IMR-90 (cell line): ENCODE data around the gene OR10H5. TPM values are rescaled to one million over a fixed set of nuclear protein-coding genes. Genes with fewer than 3 reads are reported as not detected.

Experiments
- ATAC-seq: fragments of 200-7000 bp; cut with Tn5 transposase; 2 replicates; pipeline ENCODE4 v1.9.1; 2020; ENCODE audit warnings: low read depth, mild to moderate bottlenecking, moderate library complexity
- BruUV-seq: library from RNA; stranded (reverse); fragments of 400-500 nt; replicated peaks from 2 replicates; lab custom pipeline; 2021; lab: Mats Ljungman, UMichigan
- CTCF ChIA-PET: fragments of 300-600 bp; formaldehyde crosslinking; extraction: SDS; loops from one replicate; lab custom pipeline; 2021; ENCODE audit warnings: antibody characterized with exemption; lab: Yijun Ruan, JAX
- POLR2A ChIA-PET: fragments of 300-600 bp; sonication (Branson Sonifier 250); formaldehyde crosslinking; loops from one replicate; lab custom pipeline; 2022; ENCODE audit warnings: antibody characterized with exemption; ENCODE audit not compliant: unreplicated experiment; lab: Charles Lee
- DNase-seq: peaks from one replicate; pipeline ENCODE4 v3.0.0; 2013
- H2AFZ ChIP-seq: replicated peaks from 2 replicates; pipeline ENCODE3; 2013; ENCODE audit warnings: low read length, mild to moderate bottlenecking; ENCODE audit not compliant: poor library complexity
- H2AK5ac ChIP-seq: 2 replicates; pipeline ENCODE4 v1.6.1; 2013; ENCODE audit warnings: low read depth, low read length, inconsistent platforms
- H2AK9ac ChIP-seq: replicated peaks from 2 replicates; pipeline ENCODE3; 2013; ENCODE audit warnings: mild to moderate bottlenecking, low read depth, low read length, moderate library complexity; ENCODE audit not compliant: poor library complexity
- H2BK120ac ChIP-seq: 2 replicates; pipeline ENCODE4 v1.6.1; 2013; ENCODE audit warnings: low read depth, low read length, inconsistent platforms
- H2BK15ac ChIP-seq: 3 replicates; pipeline ENCODE4 v1.6.1; 2013; ENCODE audit warnings: low read depth, low read length, inconsistent platforms
- H2BK20ac ChIP-seq: 2 replicates; pipeline ENCODE4 v1.6.1; 2013; ENCODE audit warnings: low read depth, mild to moderate bottlenecking, inconsistent platforms, low read length, moderate library complexity
- H2BK5ac ChIP-seq: 2 replicates; pipeline ENCODE4 v1.6.1; 2013; ENCODE audit warnings: mild to moderate bottlenecking, low read depth, low read length, inconsistent platforms; ENCODE audit not compliant: poor library complexity, severe bottlenecking
- H3K14ac ChIP-seq: replicated peaks from 2 replicates; pipeline ENCODE4 v1.6.1; 2013; ENCODE audit warnings: low read depth, low read length, inconsistent platforms
- H3K18ac ChIP-seq: 2 replicates; pipeline ENCODE4 v1.6.1; 2013; ENCODE audit warnings: low read depth, low read length, control low read depth
- H3K23ac ChIP-seq: 2 replicates; pipeline ENCODE4 v1.6.1; 2013; ENCODE audit warnings: low read depth, low read length, inconsistent platforms
- H3K27ac ChIP-seq: 2 replicates; pipeline ENCODE4 v1.5.1; 2013; ENCODE audit warnings: mild to moderate bottlenecking, control low read depth, low read length; ENCODE audit not compliant: insufficient read depth
- H3K27me3 ChIP-seq: 2 replicates; pipeline ENCODE4 v1.6.1; 2013; ENCODE audit warnings: low read length; ENCODE audit not compliant: control insufficient read depth, insufficient read depth
- H3K36me3 ChIP-seq: 2 replicates; pipeline ENCODE4 v1.6.1; 2013; ENCODE audit warnings: low read length, mixed read lengths; ENCODE audit not compliant: control insufficient read depth, insufficient read depth
- H3K4ac ChIP-seq: 2 replicates; pipeline ENCODE4 v1.6.1; 2013; ENCODE audit warnings: low read depth, low read length, inconsistent platforms
- H3K4me1 ChIP-seq: 2 replicates; pipeline ENCODE4 v1.6.1; 2013; ENCODE audit warnings: low read length, mixed read lengths; ENCODE audit not compliant: control insufficient read depth, insufficient read depth
- H3K4me2 ChIP-seq: 2 replicates; pipeline ENCODE4 v1.6.1; 2013; ENCODE audit warnings: low read depth, mild to moderate bottlenecking, control low read depth, low read length, moderate library complexity
- H3K4me3 ChIP-seq: 2 replicates; pipeline ENCODE4 v1.5.1; 2013; ENCODE audit warnings: low read depth, mild to moderate bottlenecking, control low read depth, low read length, moderate library complexity; ENCODE audit not compliant: insufficient read depth
- H3K56ac ChIP-seq: 2 replicates; pipeline ENCODE4 v1.6.1; 2013; ENCODE audit warnings: low read length, inconsistent platforms; ENCODE audit not compliant: insufficient read depth; ENCODE audit errors: extremely low read depth
- H3K79me1 ChIP-seq, 2 experiments: 2 replicates each; pipeline ENCODE4 v1.6.1; 2013; ENCODE audit warnings: low read length in 2 of 2, inconsistent platforms in 1 of 2, low read depth in 1 of 2
- H3K9ac ChIP-seq: 2 replicates; pipeline ENCODE4 v1.6.1; 2013; ENCODE audit warnings: low read depth, low read length, control low read depth
- H3K9me1 ChIP-seq: 2 replicates; pipeline ENCODE4 v1.6.1; 2013; ENCODE audit warnings: low read length, inconsistent platforms; ENCODE audit not compliant: insufficient read depth
- H3K9me3 ChIP-seq: 2 replicates; pipeline ENCODE4 v1.6.1; 2013; ENCODE audit warnings: low read length; ENCODE audit not compliant: control insufficient read depth, insufficient read depth
- H4K20me1 ChIP-seq: 2 replicates; pipeline ENCODE4 v1.6.1; 2013; ENCODE audit warnings: low read length, inconsistent platforms; ENCODE audit not compliant: insufficient read depth
- H4K5ac ChIP-seq: 2 replicates; pipeline ENCODE4 v1.6.1; 2013; ENCODE audit warnings: mild to moderate bottlenecking, low read depth, low read length, control low read depth
- H4K8ac ChIP-seq, 2 experiments: 2 replicates each; pipeline ENCODE4 v1.6.1; 2013; ENCODE audit warnings: low read depth in 2 of 2, low read length in 2 of 2, control low read depth in 1 of 2, inconsistent platforms in 1 of 2
- H4K91ac ChIP-seq: 2 replicates; pipeline ENCODE4 v1.6.1; 2013; ENCODE audit warnings: low read depth, low read length, inconsistent platforms; ENCODE audit not compliant: insufficient read depth
- BHLHE40 ChIP-seq: fragments of 150-350 bp; IDR thresholded peaks from 2 replicates; pipeline ENCODE4 v1.6.1; 2016; ENCODE audit warnings: mild to moderate bottlenecking, low read depth, low read length
- CHD1 ChIP-seq: IDR thresholded peaks from 2 replicates; pipeline ENCODE4 v1.6.1; 2012; ENCODE audit warnings: low read depth, low read length, improper control_type of control experiment
- CTCF ChIP-seq: conservative IDR thresholded peaks from 2 replicates; pipeline ENCODE4 v1.5.1; 2012; ENCODE audit warnings: mild to moderate bottlenecking, low read depth, low read length, improper control_type of control experiment
- ELK1 ChIP-seq: fragments of 150-350 bp; IDR thresholded peaks from 2 replicates; pipeline ENCODE4 v1.6.1; 2016; ENCODE audit warnings: low read depth, mild to moderate bottlenecking, low read length, moderate library complexity, borderline replicate concordance
- MAFK ChIP-seq: IDR thresholded peaks from 2 replicates; pipeline ENCODE4 v1.6.1; 2012; ENCODE audit warnings: low read depth, low read length, improper control_type of control experiment
- MAZ ChIP-seq: IDR thresholded peaks from 2 replicates; pipeline ENCODE4 v1.6.1; 2012; ENCODE audit warnings: low read depth, mild to moderate bottlenecking, low read length, improper control_type of control experiment, moderate library complexity, borderline replicate concordance
- MXI1 ChIP-seq: IDR thresholded peaks from 2 replicates; pipeline ENCODE4 v1.6.1; 2012; ENCODE audit warnings: low read depth, mild to moderate bottlenecking, low read length, moderate library complexity, borderline replicate concordance
- NFE2L2 ChIP-seq: fragments of 150-350 bp; IDR thresholded peaks from 2 replicates; pipeline ENCODE4 v1.6.1; 2016; ENCODE audit warnings: low read depth, mild to moderate bottlenecking, low read length
- POLR2A ChIP-seq: IDR thresholded peaks from 2 replicates; pipeline ENCODE4 v1.6.1; 2012; ENCODE audit warnings: mild to moderate bottlenecking, low read depth, low read length
- RAD21 ChIP-seq: IDR thresholded peaks from 2 replicates; pipeline ENCODE4 v1.6.1; 2012; ENCODE audit warnings: low read length, improper control_type of control experiment
- RCOR1 ChIP-seq: IDR thresholded peaks from 2 replicates; pipeline ENCODE4 v1.6.1; 2012; ENCODE audit warnings: mild to moderate bottlenecking, low read length, improper control_type of control experiment; ENCODE audit not compliant: insufficient replicate concordance
- RFX5 ChIP-seq: IDR thresholded peaks from 2 replicates; pipeline ENCODE4 v1.8.0; 2012; ENCODE audit warnings: low read depth, mild to moderate bottlenecking, low read length, moderate library complexity
- SMC3 ChIP-seq: fragments of 150-350 bp; IDR thresholded peaks from 2 replicates; pipeline ENCODE4 v1.6.1; 2016; ENCODE audit warnings: low read depth, mild to moderate bottlenecking, antibody characterized with exemption, low read length, moderate library complexity
- USF2 ChIP-seq: fragments of 150-350 bp; IDR thresholded peaks from 2 replicates; pipeline ENCODE4 v1.6.1; 2017; ENCODE audit warnings: mild to moderate bottlenecking, antibody characterized with exemption, low read length, low read depth
- WGBS, 2 experiments: methylation state at CpG; one replicate each; pipeline versions ENCODE4 v1.1.5 to v1.1.7; 2013; ENCODE audit warnings: missing lambda C conversion rate in 2 of 2; ENCODE audit not compliant: insufficient read length in 1 of 2; ENCODE audit errors: extremely low coverage in 2 of 2; 5-methylcytosine and 5-hydroxymethylcytosine counted together
- dilution Hi-C: fragments of 300-500 bp; cut with HindIII; formaldehyde crosslinking; loops from one replicate; pipeline ENCODE4 v1.14.3; 2018; ENCODE audit warnings: low sequenced_read_pairs; ENCODE audit not compliant: unreplicated experiment
- in situ Hi-C: fragments of 300-500 bp; cut with MboI; formaldehyde crosslinking; loops from 3 replicates; pipeline ENCODE4 v1.14.3; 2019; ENCODE audit warnings: low sequenced_read_pairs, inconsistent platforms, mixed read lengths
- intact Hi-C: fragments of 100-400 bp; cut with micrococcal nuclease; formaldehyde crosslinking; loops from 2 replicates; pipeline ENCODE4 v1.10.0; 2022
- polyA plus RNA-seq, 3 experiments: library from polyadenylated mRNA; depleted of rRNA; stranded (reverse); fragments of >200 nt; gene quantifications; 2 replicates each; pipeline ENCODE4 v1.2.3, GENCODE V29; 2012; ENCODE audit warnings: low replicate concordance in 1 of 3
- total RNA-seq: library from RNA; depleted of rRNA; stranded (reverse); fragments of >200 nt; gene quantifications from 2 replicates; pipeline ENCODE4 v1.2.3, GENCODE V29; 2012

Gene OR10H5
- total and polyA plus RNA-seq, 2 of the 4 experiments (the other 2 are of a cell fraction) = not detected

DNA sequence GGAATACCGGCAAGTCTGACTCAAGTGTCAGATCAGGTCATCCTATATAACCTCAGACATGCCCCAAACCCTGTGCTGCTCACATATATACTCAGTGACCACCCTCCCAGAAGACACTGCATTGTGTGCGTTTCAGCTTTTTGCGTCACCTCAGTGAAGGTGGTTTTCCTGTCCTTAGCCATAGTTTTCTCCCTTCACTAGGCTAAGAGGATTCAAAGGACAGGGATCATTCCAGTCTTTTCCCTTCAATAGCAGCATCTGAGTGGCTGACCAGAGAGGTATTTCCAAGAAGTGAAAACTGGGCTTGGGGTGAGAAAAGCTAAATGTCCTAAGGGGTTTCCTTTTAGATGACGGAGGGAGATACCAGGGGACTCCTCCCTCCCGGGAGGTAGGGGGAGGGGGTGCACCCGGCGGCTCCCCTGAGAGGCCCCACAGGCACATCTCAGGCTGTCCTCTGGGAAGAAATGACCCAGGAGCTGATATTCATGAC lies 40.7 kb downstream of the OR10H5 start:
- BruUV-seq = no TSS peak
- ChIA-PET POLR2A (no interaction called here), CTCF (no interaction called here)
- in situ Hi-C loops (loop anchor here (25.0 kb wide), 1 partner anchor 359 kb away; the partner anchor contains the start of genes AP1M1 and FAM32A), intact Hi-C loops (no loop called here), dilution Hi-C loops (no loop called here)
- H3K9ac ChIP-seq = no peak overlapping the region
- no peak overlapping the region for H3K4me2 ChIP-seq
- H2BK15ac ChIP-seq = no peak overlapping the region
- H2AFZ ChIP-seq = no peak overlapping the region
- H2AK9ac ChIP-seq = no peak overlapping the region
- no CpG with 5 or more reads among the region's 7 CpGs for WGBS, 2 experiments
- no peak overlapping the region for H2BK120ac ChIP-seq
- H3K36me3 ChIP-seq = no peaks in the 10 kb centered on the region
- DNase-seq (no peak), ATAC-seq (no peak)
- H3K14ac ChIP-seq = no peak overlapping the region
- no peak overlapping the region for H3K4ac ChIP-seq
- H3K4me1 ChIP-seq = no peaks in the 10 kb centered on the region
- H3K56ac ChIP-seq = no peak overlapping the region
- H2AK5ac ChIP-seq = no peak overlapping the region
- no peaks in the 10 kb centered on the region for H3K27me3 ChIP-seq
- H4K91ac ChIP-seq = no peak overlapping the region
- no peaks in the 10 kb centered on the region for H3K79me1 ChIP-seq
- H3K4me3 ChIP-seq = no peak overlapping the region
- H4K5ac ChIP-seq = no peak overlapping the region
- TF ChIP-seq POLR2A = no peak
- TF ChIP-seq MAZ = no peak
- TF ChIP-seq CTCF = no peak
- TF ChIP-seq NFE2L2 = no peak
- TF ChIP-seq SMC3 = no peak
- no peak for TF ChIP-seq RFX5
- TF ChIP-seq MAFK = no peak
- no peak for TF ChIP-seq MXI1
- TF ChIP-seq USF2 = no peak
- no peak for TF ChIP-seq BHLHE40
- no peak for TF ChIP-seq RAD21
- no peak for TF ChIP-seq RCOR1
- TF ChIP-seq CHD1 = no peak
- TF ChIP-seq ELK1 = no peak
- H4K20me1 ChIP-seq = no peaks in the 10 kb centered on the region
- no peak overlapping the region for H3K23ac ChIP-seq
- no peaks in the 10 kb centered on the region for H3K9me1 ChIP-seq
- H3K27ac ChIP-seq = no peak overlapping the region
- no peaks in the 10 kb centered on the region for H3K9me3 ChIP-seq
- H4K8ac ChIP-seq = no peak overlapping the region
- H2BK20ac ChIP-seq = no peak overlapping the region
- H3K18ac ChIP-seq = no peak overlapping the region
- no peak overlapping the region for H2BK5ac ChIP-seq
